HepG2 (cell line): Measurements from ENCODE around the gene IZUMO4. TPM values are rescaled to one million over a fixed set of nuclear protein-coding genes. Genes with fewer than 3 reads are reported as not detected.
A peak's percentile ranks its signal among the peaks of the same experiment; 100 is the strongest.

Source experiments
- CBFB ChIP-seq: sonication (generic); formaldehyde crosslinking; IDR thresholded peaks from 2 replicates; pipeline ENCODE4 v1.4.0; 2020; ENCODE audit warnings: missing genetic modification reagents
- CCAR2 ChIP-seq: fragments of 200-400 bp; formaldehyde crosslinking; optimal IDR thresholded peaks from 2 replicates; pipeline ENCODE3; 2018; ENCODE audit warnings: low read depth, mild to moderate bottlenecking, low read length, moderate library complexity
- CENPX ChIP-seq: sonication (generic); formaldehyde crosslinking; IDR thresholded peaks from 2 replicates; pipeline ENCODE4 v1.9.0; 2021; ENCODE audit warnings: mild to moderate bottlenecking, missing genetic modification reagents, moderate library complexity
- DNMT3B ChIP-seq: conservative IDR thresholded peaks from 2 replicates; pipeline ENCODE4 v1.6.1; 2016; ENCODE audit warnings: missing biosample characterization, control low read depth
- DR1 ChIP-seq: sonication (generic); formaldehyde crosslinking; IDR thresholded peaks from 2 replicates; pipeline ENCODE4 v1.8.0; 2021; ENCODE audit warnings: mild to moderate bottlenecking, missing genetic modification reagents, inconsistent platforms
- ELF3 ChIP-seq: IDR thresholded peaks from 2 replicates; pipeline ENCODE4 v1.6.1; 2016; ENCODE audit warnings: missing genetic modification reagents, missing compliant biosample characterization
- ERF ChIP-seq: IDR thresholded peaks from 2 replicates; pipeline ENCODE4 v1.6.1; 2018; ENCODE audit warnings: missing biosample characterization, missing genetic modification reagents
- HDAC1 ChIP-seq: sonication (generic); formaldehyde crosslinking; IDR thresholded peaks from 2 replicates; pipeline ENCODE4 v1.5.1; 2020; ENCODE audit warnings: mild to moderate bottlenecking, missing genetic modification reagents
- KMT2B ChIP-seq: IDR thresholded peaks from 2 replicates; pipeline ENCODE4 v1.6.1; 2016; ENCODE audit warnings: missing genetic modification reagents, missing compliant biosample characterization
- PHF20 ChIP-seq: sonication (generic); formaldehyde crosslinking; IDR thresholded peaks from 2 replicates; pipeline ENCODE4 v1.5.0; 2020; ENCODE audit warnings: mild to moderate bottlenecking, missing genetic modification reagents
- SMAD1 ChIP-seq: sonication (generic); formaldehyde crosslinking; IDR thresholded peaks from 2 replicates; pipeline ENCODE4 v1.4.0; 2020; ENCODE audit warnings: missing genetic modification reagents, low read depth, mild to moderate bottlenecking, borderline replicate concordance
- SRY ChIP-seq: sonication (generic); formaldehyde crosslinking; IDR thresholded peaks from 2 replicates; pipeline ENCODE4 v1.8.0; 2022; ENCODE audit warnings: mild to moderate bottlenecking, missing genetic modification reagents
- TBX2 ChIP-seq: sonication (generic); formaldehyde crosslinking; IDR thresholded peaks from 2 replicates; pipeline ENCODE4 v1.5.0; 2020; ENCODE audit warnings: missing genetic modification reagents, mild to moderate bottlenecking, borderline replicate concordance
- ZBTB1 ChIP-seq: sonication (generic); formaldehyde crosslinking; IDR thresholded peaks from 2 replicates; pipeline ENCODE4 v1.4.0; 2020; ENCODE audit warnings: missing genetic modification reagents, borderline replicate concordance
- ZNF232 ChIP-seq: sonication (generic); formaldehyde crosslinking; IDR thresholded peaks from 2 replicates; pipeline ENCODE4 v1.4.0; 2020; ENCODE audit warnings: missing genetic modification reagents, borderline replicate concordance
- ZNF292 ChIP-seq: sonication (generic); formaldehyde crosslinking; IDR thresholded peaks from 2 replicates; pipeline ENCODE4 v1.8.1; 2022; ENCODE audit warnings: mild to moderate bottlenecking, low read depth, missing genetic modification reagents, borderline replicate concordance
- ZNF556 ChIP-seq: sonication (generic); formaldehyde crosslinking; IDR thresholded peaks from 2 replicates; pipeline ENCODE4 v1.4.0; 2020; ENCODE audit warnings: mild to moderate bottlenecking, missing genetic modification reagents, borderline replicate concordance
- ZNF577 ChIP-seq: sonication (generic); formaldehyde crosslinking; IDR thresholded peaks from 2 replicates; pipeline ENCODE4 v1.4.0; 2020; ENCODE audit warnings: mild to moderate bottlenecking, low read depth, missing genetic modification reagents, borderline replicate concordance
- ZNF772 ChIP-seq: sonication (generic); formaldehyde crosslinking; IDR thresholded peaks from 2 replicates; pipeline ENCODE4 v1.5.0; 2020; ENCODE audit warnings: mild to moderate bottlenecking, missing genetic modification reagents
- ZNF788 ChIP-seq: sonication (generic); formaldehyde crosslinking; IDR thresholded peaks from 2 replicates; pipeline ENCODE4 v1.5.0; 2020; ENCODE audit warnings: mild to moderate bottlenecking, missing genetic modification reagents, borderline replicate concordance
- polyA plus RNA-seq, 8 experiments: library from polyadenylated mRNA; depleted of rRNA in 3 of 8; stranded (reverse) in 7 of 8; unstranded in 1 of 8; fragments of >200 nt; fragmentation: Illumina TruSeq in 4 of 8; extraction: Trizol in 4 of 8; gene quantifications; 2 replicates each; pipeline versions ENCODE4 v1.2.1 to v1.2.3, GENCODE V29; 2011 to 2016; ENCODE audit warnings: low read depth in 4 of 8, missing spikeins in 1 of 8, mixed read lengths in 1 of 8; ENCODE audit not compliant: insufficient read depth in 1 of 8
- total RNA-seq, 5 experiments: library from RNA; depleted of rRNA; stranded (reverse); fragments of >200 nt; fragmentation: Illumina TruSeq; extraction: Trizol; gene quantifications; 2 replicates each; pipeline ENCODE4 v1.2.3, GENCODE V29; 2016; ENCODE audit warnings: low read depth in 1 of 5
- TF ChIP-seq, protein P1 (sequence below): sonication (generic); formaldehyde crosslinking; IDR thresholded peaks from 2 replicates; pipeline ENCODE4 v1.5.1; 2020; ENCODE audit warnings: mild to moderate bottlenecking, missing genetic modification reagents, moderate library complexity
- TF ChIP-seq, protein P2 (sequence below): sonication (generic); formaldehyde crosslinking; IDR thresholded peaks from 2 replicates; pipeline ENCODE4 v1.4.0; 2020; ENCODE audit warnings: missing genetic modification reagents, mild to moderate bottlenecking, borderline replicate concordance
- TF ChIP-seq, protein P3 (sequence below): sonication (generic); formaldehyde crosslinking; IDR thresholded peaks from 2 replicates; pipeline ENCODE4 v1.4.0; 2020; ENCODE audit warnings: mild to moderate bottlenecking, missing genetic modification reagents
- TF ChIP-seq, protein P4 (sequence below): sonication (generic); formaldehyde crosslinking; IDR thresholded peaks from 2 replicates; pipeline ENCODE4 v1.4.0; 2020; ENCODE audit warnings: missing genetic modification reagents

IZUMO4 gene
- total and polyA plus RNA-seq, 2 of the 13 experiments (the other 11 are each of a cell fraction or from before 2014, with no cell fraction given): 0.77 to 3.9 TPM

DNA sequence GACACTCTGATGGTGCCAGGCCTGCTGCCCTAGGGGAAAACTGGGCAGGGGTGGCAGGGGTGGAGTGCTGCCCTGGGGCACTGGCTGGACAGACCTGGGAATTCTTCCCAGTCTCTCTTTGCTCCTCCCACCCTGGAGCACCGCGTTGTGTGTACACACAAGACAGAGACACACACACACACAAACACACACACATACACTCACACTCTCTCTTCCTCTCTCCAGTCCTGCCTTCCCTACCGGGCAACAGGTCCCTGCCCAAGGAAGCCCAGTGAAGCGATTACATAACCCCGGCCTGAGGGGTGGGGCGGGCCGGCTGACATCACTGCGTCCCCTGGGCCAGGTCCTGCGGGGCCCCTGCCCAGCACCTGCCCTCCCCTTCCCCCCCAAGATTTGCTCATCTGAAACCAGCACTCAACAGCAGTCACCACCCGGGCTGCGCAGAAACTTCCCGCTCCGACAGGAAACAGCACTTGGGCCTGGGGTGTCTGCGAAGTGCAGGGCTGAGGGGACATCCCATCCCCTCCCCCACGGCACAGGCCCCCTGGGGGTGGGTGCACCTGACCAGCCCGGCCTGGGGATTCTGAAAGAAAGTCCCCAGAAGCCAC lies 46.9 kb upstream of the IZUMO4 start (continued):
- TF ChIP-seq, protein P1, sequence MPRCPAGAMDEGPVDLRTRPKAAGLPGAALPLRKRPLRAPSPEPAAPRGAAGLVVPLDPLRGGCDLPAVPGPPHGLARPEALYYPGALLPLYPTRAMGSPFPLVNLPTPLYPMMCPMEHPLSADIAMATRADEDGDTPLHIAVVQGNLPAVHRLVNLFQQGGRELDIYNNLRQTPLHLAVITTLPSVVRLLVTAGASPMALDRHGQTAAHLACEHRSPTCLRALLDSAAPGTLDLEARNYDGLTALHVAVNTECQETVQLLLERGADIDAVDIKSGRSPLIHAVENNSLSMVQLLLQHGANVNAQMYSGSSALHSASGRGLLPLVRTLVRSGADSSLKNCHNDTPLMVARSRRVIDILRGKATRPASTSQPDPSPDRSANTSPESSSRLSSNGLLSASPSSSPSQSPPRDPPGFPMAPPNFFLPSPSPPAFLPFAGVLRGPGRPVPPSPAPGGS (CRISPR knock-in tag): no peak
- TF ChIP-seq ZNF556 (CRISPR knock-in tag): no peak
- TF ChIP-seq ZNF772 (CRISPR knock-in tag): no peak
- no peak for TF ChIP-seq TBX2 (CRISPR knock-in tag)
- TF ChIP-seq ZNF232 (CRISPR knock-in tag): peak; percentile 37; the same call in 1 of the 2 replicates
- TF ChIP-seq ERF (CRISPR knock-in tag): peak; percentile 17; the same call in 1 of the 2 replicates
- no peak for TF ChIP-seq ZNF577
- 0 out of 2 replicates have a peak, but pooled peaks have one; percentile 34 for TF ChIP-seq ELF3
- peak; percentile 76 for TF ChIP-seq HDAC1 (CRISPR knock-in tag)
- no peak for TF ChIP-seq CBFB (CRISPR knock-in tag)
- TF ChIP-seq SRY: no peak; the same call in 1 of the 2 replicates
- TF ChIP-seq, protein P2, sequence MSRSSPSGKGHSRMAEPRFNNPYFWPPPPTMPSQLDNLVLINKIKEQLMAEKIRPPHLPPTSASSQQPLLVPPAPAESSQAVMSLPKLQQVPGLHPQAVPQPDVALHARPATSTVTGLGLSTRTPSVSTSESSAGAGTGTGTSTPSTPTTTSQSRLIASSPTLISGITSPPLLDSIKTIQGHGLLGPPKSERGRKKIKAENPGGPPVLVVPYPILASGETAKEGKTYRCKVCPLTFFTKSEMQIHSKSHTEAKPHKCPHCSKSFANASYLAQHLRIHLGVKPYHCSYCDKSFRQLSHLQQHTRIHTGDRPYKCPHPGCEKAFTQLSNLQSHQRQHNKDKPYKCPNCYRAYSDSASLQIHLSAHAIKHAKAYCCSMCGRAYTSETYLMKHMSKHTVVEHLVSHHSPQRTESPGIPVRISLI (CRISPR knock-in tag): no peak
- TF ChIP-seq SMAD1: no peak
- peak; percentile 49; the same call in 1 of the 2 replicates for TF ChIP-seq ZNF788 (CRISPR knock-in tag)
- no peak for TF ChIP-seq ZBTB1 (CRISPR knock-in tag)
- no peak for TF ChIP-seq KMT2B (CRISPR knock-in tag)
- no peak for TF ChIP-seq CENPX
- TF ChIP-seq PHF20: peak; percentile 29; the same call in 1 of the 2 replicates
- TF ChIP-seq DR1 (CRISPR knock-in tag): no peak; the same call in 1 of the 2 replicates
- no peak for TF ChIP-seq DNMT3B (CRISPR knock-in tag)
- no peak for TF ChIP-seq ZNF292 (CRISPR knock-in tag)
- TF ChIP-seq, protein P3, sequence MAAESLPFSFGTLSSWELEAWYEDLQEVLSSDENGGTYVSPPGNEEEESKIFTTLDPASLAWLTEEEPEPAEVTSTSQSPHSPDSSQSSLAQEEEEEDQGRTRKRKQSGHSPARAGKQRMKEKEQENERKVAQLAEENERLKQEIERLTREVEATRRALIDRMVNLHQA (CRISPR knock-in tag): no peak
- no peak for TF ChIP-seq CCAR2
- TF ChIP-seq, protein P4, sequence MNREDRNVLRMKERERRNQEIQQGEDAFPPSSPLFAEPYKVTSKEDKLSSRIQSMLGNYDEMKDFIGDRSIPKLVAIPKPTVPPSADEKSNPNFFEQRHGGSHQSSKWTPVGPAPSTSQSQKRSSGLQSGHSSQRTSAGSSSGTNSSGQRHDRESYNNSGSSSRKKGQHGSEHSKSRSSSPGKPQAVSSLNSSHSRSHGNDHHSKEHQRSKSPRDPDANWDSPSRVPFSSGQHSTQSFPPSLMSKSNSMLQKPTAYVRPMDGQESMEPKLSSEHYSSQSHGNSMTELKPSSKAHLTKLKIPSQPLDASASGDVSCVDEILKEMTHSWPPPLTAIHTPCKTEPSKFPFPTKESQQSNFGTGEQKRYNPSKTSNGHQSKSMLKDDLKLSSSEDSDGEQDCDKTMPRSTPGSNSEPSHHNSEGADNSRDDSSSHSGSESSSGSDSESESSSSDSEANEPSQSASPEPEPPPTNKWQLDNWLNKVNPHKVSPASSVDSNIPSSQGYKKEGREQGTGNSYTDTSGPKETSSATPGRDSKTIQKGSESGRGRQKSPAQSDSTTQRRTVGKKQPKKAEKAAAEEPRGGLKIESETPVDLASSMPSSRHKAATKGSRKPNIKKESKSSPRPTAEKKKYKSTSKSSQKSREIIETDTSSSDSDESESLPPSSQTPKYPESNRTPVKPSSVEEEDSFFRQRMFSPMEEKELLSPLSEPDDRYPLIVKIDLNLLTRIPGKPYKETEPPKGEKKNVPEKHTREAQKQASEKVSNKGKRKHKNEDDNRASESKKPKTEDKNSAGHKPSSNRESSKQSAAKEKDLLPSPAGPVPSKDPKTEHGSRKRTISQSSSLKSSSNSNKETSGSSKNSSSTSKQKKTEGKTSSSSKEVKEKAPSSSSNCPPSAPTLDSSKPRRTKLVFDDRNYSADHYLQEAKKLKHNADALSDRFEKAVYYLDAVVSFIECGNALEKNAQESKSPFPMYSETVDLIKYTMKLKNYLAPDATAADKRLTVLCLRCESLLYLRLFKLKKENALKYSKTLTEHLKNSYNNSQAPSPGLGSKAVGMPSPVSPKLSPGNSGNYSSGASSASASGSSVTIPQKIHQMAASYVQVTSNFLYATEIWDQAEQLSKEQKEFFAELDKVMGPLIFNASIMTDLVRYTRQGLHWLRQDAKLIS (CRISPR knock-in tag): no peak
